ENCODE data around the gene ZNF234.

- TF ChIP-seq CTCF (IDR thresholded peaks at IDR 0.05): no peak
- TF ChIP-seq POLR2AphosphoS5 (IDR thresholded peaks at IDR 0.05): peak; percentile 71
- no peak for TF ChIP-seq POLR2A (IDR thresholded peaks at IDR 0.05)
Observed at GRCh38 chr19:44164673-44165512, 23.5 kb downstream of the ZNF234 start, which contains the start of gene ZNF226.

Data from gastroesophageal sphincter (tissue), 3 donors.